DMS114 treated with DMSO at 0.1 percent for 48 hours (cell line): Measurements from ENCODE around the gene MGMT.

Source experiments
- DNase-seq: peaks from one replicate; lab custom pipeline; 2025; ENCODE audit not compliant: unreplicated experiment; lab: John Stamatoyannopoulos, UW

The MGMT gene

DNA sequence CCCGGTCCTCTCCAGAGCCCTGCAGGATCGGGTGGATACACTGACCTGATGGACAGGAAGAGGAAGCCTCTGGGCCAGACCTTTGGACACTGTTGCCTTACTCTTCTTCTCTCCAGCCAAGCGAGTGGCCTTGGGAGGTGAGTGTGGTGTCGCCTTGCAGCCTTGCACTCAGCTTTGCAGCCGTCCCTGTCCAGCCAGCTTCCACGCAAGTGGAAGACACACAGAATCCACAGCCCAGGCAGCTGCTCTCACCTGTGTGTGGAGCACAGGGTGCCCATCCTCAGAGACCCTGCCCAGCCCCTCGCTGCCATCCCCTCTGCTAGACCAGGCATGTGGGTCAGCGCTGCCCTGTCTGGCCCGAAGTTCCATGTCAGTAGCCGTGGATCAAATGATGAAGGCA, 258.0 kb downstream of the MGMT start:
- DNase-seq, result no peak

GRCh38 chr10:129725482-129725881, 258.4 kb downstream of the MGMT start:
- DNase-seq, result no peak

DNA sequence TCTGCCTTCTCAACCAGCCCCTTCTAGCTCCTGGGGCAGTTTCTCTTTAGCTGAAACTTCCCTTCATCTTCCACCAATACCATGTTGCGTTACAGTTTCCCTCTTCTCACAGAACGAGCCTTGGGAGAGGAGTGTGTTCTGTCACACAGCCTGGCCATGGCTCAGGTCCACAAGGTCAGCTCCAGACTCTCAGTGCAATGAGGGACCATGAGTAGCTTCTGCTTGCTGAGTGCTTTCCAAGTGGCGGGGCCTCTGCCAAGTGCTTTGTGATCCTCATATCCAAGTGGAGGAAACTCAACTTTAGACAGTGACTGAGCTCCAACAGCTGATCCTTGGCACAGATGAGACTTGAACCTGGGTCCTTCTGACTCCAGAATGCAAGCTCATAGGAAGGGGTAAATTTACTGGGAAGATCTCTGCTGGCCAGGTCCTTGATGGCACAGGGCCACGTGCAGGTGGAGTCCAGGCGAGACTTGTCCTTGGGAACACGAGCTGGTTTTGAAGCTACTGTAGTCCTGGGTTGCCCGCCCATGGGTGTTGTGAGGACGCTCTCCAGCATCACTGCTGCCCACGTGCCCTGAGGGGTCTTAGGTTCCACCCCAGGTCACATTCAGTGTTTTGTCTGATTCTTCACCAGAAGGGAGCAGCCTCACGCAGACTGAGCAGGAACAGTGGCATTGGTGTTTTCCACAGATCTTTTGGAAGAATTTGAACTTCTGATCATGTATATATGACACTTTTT, 259.0 kb downstream of the MGMT start:
- DNase-seq, result no peak

DNA sequence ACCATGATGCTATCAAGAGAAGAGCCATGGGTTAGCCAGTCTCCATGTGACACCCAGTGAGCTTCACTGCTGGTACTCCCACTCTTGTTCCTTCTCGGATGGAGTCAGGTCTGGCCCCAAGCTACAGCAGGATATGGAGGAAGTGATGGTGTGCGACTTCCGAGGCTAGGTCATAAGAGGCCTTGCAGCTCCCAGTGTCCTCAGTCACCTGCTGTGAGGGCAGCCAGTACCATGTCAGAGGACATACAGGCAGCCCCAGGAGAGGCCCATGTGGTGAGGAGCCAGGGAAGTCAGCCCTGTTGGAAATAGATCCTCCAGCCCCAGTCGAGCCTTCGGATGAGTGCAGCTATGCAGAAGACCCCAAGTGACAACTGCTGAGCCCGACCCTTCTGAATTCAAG, 260.0 kb downstream of the MGMT start:
- DNase-seq, result no peak

DNA sequence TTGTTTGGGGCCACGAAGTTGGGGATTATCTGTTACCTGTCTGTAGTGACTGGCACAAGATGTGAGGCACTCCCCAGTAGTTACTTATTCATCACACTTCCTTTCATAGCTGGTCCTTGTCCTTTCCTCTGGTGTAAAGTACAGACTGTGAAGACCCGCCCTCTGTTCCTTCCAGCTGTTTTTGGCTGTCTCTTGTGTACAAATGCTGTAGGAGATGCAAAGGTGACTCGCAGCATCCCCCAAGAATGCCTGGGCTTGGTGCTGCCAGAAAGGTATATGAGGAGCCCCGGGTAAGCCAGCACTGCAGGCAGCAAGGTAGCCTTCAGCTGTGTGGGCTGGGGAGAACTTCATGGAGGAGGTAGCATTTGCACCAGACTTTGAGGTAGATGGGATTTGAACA, 260.5 kb downstream of the MGMT start:
- no peak for DNase-seq

DNA sequence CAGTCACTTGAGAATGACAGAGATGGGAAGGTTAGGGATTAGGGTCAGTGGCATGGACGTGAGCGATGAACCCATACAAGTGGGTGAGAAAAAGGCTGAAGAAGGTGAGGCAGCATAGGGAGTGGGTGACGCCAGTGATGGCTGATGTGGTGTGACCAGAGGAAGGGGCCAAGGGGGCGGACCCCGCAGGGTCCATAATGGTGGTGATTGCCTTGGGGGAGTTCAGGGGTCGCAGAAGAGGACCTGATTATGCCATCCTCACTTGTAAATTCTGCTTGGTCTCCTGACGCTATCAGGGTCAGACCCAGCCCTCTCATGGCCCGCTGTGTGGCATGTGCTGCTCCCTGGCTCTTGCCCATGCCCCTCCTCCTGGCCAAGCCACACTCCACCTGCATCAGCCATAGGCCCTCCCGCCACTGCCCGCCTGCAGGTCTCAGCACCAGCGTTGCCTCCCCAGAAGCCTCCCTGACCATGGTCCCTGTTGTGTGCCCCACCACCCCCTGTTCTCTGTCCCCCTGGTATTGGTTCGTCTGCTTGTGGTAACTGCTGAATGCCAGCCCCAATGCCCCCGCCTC, 261.3 kb downstream of the MGMT start:
- no peak for DNase-seq

GRCh38 chr10:129728905-129729795, 262.1 kb downstream of the MGMT start:
- no peak for DNase-seq

- DNase-seq, result no peak
Observed at GRCh38 chr10:129730272-129730992, 263.4 kb downstream of the MGMT start.

DNA sequence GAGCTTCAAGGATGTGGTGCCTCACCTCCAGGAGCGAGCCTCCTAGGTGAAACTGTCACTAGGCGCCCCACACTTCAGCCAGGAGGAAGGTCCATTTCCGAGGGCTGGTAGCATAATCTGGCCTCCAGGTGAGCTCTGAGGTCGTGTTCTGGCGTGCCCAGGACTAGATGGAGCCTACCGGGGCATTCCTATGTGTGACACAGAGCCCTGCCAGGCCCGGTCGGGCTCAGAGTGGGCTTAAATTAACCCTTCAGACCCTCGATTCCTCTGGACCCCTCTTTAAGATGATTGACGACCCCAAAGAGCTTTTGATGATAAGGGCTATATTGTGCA, 263.9 kb downstream of the MGMT start:
- DNase-seq, result no peak

GRCh38 chr10:129740532-129741279, 273.7 kb downstream of the MGMT start:
- no peak for DNase-seq

DNA sequence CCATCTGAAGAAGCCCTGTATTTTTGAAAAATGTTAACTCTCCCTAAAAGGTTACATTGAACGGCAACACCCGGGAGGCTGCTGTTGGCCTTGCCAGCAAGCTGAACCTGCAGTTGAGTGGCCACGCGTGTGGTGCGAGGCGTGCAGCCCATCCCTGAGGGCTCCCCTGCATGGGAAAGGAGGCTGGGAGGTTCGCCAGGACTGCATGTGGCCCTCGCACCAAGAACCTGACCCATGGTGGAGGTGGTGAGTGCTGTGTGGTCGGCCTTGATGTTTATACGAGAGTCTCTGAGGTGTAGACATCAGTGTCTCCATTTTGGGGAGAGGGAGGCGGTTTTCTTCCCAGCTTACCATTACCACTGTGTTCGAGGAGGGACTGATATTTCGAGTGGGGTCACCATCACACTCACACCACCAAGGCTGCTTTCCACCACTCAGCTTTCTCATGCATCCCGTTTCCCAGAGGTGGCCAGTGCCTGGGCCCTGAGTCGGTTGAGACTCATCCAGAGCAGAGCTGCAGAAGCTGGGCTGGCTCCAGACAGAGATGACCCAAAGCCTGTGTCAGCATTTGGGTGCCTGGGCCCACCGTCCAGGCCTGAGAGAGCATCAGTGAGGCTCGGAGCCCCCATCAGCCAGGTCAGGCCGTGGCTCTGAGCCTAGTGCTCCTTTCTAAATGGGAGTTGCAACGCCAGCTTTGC, 274.4 kb downstream of the MGMT start:
- DNase-seq, result no peak

DNA sequence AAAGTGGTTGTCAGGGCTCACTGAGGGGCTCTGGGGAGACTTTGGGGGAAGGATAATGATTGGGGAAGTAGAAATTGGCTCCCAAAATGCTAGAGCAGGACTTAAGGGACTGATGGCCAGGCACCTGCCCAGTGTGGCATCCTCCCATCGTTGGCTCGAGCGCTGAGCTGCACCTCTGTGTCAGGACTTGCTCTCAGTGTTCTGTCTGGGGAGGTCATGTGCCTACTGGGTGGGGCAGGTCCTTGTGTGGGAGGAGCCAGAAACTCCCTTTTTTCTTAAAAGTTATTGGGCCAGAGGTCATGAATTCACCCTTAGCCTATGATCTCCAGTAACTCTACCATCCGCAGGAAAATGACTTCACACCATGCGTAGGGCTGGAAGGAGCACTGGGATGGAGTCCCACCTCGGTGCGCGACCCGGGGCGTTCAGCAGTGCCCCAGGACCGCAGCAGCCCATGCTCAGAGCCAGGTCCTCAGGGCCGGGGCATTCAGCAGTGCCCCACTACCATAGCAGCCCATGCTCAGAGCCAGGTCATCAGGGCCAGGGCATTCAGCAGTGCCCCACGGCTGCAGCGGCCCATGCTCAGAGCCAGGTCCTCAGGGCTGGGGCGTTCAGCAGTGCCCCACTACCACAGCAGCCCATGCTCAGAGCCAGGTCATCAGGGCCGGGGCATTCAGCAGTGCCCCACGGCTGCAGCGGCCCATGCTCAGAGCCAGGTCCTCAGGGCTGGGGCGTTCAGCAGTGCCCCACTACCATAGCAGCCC, 275.1 kb downstream of the MGMT start:
- no peak for DNase-seq

DNA sequence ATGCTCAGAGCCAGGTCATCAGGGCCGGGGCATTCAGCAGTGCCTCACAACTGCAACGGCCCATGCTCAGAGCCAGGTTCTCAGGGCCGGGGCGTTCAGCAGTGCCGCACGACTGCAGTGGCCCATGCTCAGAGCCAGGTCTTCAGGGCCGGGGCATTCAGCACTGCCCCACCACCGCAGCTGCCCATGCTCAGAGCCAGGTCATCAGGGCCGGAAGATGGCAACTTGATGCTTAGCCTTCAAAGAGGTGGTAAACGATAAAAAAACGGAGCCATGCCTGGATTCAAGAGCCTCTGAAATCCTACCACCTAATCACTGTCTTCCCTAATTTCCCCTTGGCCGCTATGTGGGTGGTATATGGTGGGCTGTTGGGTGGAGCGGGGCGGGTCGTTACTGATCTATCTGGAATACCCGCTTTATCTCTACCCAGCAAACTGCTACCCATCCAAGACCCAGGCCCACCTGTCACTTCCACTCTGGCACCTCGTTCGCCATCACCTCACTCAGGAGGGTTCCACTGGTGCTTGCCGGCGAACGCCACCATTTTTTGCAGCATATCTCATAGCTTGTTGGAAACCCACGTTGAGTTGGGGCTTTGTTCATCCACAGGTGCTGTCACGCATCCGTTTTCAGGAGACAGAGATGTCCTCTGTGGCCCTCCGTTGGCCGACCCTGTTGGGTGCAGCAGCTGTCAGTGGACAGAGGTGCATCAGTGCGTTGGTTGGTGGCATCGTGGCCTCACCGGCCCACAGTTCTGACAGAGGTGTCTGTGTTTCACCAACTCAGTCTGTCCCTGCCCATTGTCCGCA, 275.9 kb downstream of the MGMT start:
- DNase-seq, result no peak

DNA sequence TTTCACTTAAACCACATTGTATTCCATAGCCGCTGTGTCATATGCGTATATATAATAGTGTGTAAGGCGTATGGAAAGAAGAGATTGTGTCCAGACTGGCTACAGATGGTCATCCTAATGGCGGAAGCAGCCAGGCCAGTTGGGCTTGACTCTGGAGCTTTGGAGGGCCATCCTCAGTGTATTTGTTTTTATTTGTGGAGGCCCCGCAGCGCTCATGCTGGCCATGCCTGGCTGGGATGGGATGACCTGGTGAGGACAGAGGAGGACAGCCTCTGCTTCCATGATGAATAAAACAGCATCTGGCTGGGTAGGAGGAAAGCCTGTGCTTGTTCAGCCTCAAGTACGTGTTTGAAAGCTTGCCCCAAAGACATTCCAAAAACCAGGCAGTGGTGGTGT, 276.7 kb downstream of the MGMT start:
- no peak for DNase-seq

DNA sequence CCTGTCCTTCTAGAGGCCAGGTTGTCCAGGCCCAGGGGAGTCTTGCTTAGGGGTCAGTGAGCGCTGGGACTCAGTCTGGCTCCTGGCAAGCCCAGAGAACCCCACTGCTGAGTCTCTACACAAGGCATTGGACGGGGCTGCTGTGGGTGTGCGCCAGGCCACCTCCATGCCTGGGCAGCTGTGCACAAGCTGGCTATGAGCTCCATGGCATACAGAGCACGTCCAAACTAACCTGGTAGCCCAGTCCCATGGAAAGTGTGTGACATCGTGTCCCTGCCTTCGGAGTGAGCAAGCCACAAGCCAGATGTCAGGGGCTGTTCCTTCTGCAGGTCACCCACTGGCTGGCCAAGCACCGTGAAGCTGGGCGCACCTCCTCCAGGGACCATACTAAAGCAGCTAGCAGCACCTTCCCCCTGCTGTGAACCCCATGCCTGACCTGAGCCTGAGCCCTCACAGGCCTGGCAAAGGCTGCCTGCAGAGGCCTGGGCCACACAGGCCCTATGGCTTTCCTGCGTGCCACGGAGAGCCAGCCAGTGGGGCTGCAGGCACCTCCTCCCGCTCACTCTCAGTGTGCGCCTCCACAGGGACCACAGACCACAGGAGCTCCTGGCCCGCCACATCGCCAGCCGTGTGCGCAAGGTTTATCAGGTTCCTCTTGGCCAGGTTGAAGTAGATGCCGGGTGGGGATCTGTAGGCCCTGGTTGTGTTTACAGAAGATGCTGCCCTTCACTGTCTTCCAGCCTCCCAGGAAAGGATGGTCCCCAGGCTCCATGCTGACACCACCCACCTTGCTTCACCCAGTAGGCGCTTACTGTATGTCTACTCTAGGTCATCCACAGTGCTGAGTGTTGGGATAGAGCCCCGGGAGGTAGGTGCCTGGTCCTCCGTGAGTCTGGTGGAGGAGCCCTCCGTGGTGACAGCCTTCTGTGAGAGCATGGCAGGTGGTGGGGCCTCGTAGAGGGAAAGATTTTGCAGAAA, 277.4 kb downstream of the MGMT start:
- DNase-seq, result no peak

- no peak for DNase-seq
Observed at GRCh38 chr10:129745186-129745750, 278.2 kb downstream of the MGMT start.
